Type B pancreatic cell (in vitro differentiated cells): ENCODE measurements around the gene FAM120B. TPM values are rescaled to one million over a fixed set of nuclear protein-coding genes. Genes with fewer than 3 reads are reported as not detected.
"Not testable (repeated sequence)": the region's sequence is repeated elsewhere in the genome, so short reads cannot be mapped to it uniquely, and the experiment has no call there.

Experiments
- DNase-seq: peaks from one replicate; pipeline ENCODE4 v3.0.0; 2021; ENCODE audit warnings: mixed read lengths; ENCODE audit not compliant: unreplicated experiment; ENCODE audit errors: extremely low spot score
- H3K27ac Mint-ChIP-seq: 2 replicates; pipeline ENCODE4 v1.8.0; 2021; ENCODE audit warnings: mild to moderate bottlenecking, mixed read lengths
- H3K27me3 Mint-ChIP-seq: 2 replicates; pipeline ENCODE4 v1.8.0; 2021; ENCODE audit warnings: mixed read lengths
- H3K36me3 Mint-ChIP-seq: 2 replicates; pipeline ENCODE4 v1.8.0; 2021; ENCODE audit warnings: mixed read lengths
- H3K4me1 Mint-ChIP-seq: one replicate; pipeline ENCODE4 v1.8.0; 2021; ENCODE audit warnings: mixed read lengths; ENCODE audit not compliant: unreplicated experiment
- H3K4me3 Mint-ChIP-seq: 2 replicates; pipeline ENCODE4 v1.8.0; 2021; ENCODE audit warnings: mild to moderate bottlenecking, mixed read lengths
- H3K9me3 Mint-ChIP-seq: 2 replicates; pipeline ENCODE4 v1.8.0; 2021; ENCODE audit warnings: mixed read lengths
- total RNA-seq: library from RNA; stranded (reverse); gene quantifications from 2 replicates; pipeline ENCODE4 v1.2.1, GENCODE V29; 2021; ENCODE audit warnings: low replicate concordance
- TF ChIP-seq, protein P1 (sequence below): fragments of 200-600 bp; sonication (generic); conservative IDR thresholded peaks from 2 replicates; pipeline ENCODE4 v1.5.0; 2021; ENCODE audit warnings: antibody characterized with exemption, mild to moderate bottlenecking

FAM120B gene
- total RNA-seq, 1 donor from 2014 or later: 40.5 TPM

DNA sequence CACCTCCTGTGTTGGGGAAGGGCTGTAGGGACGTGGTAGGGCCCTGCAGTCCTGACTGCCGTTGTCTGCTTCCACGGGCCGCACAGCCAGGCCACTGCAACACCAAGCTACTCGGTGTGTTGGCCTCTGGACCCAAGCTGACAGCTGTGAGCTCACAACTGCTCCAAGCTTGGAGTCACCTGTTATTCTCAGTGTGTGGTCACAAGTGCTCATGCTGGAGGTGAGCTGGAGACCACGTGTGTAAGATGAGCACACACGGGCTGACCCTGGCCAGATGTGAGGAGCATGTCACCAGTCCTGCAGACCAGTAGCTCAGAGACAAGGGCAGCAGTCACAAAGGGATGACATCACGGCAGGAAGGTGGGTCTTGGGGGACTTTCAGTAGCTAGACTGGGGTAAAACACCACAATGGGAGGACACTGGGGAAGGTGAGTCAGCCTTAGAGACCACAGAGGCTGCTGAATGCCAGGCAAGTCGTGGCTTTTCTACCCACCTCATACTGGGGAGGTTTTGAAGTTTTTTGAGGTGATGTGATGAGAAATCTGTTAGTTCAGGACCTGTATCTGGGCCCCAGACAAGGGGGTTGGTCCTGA lies 87.3 kb downstream of the FAM120B start:
- peaks cover 55% of the 10 kb centered on the region for H3K36me3 Mint-ChIP-seq
- H3K9me3 Mint-ChIP-seq: no peaks in the 10 kb centered on the region
- H3K27me3 Mint-ChIP-seq: no peaks in the 10 kb centered on the region
- peaks cover 4% of the 10 kb centered on the region for H3K4me1 Mint-ChIP-seq
- TF ChIP-seq, protein P1, sequence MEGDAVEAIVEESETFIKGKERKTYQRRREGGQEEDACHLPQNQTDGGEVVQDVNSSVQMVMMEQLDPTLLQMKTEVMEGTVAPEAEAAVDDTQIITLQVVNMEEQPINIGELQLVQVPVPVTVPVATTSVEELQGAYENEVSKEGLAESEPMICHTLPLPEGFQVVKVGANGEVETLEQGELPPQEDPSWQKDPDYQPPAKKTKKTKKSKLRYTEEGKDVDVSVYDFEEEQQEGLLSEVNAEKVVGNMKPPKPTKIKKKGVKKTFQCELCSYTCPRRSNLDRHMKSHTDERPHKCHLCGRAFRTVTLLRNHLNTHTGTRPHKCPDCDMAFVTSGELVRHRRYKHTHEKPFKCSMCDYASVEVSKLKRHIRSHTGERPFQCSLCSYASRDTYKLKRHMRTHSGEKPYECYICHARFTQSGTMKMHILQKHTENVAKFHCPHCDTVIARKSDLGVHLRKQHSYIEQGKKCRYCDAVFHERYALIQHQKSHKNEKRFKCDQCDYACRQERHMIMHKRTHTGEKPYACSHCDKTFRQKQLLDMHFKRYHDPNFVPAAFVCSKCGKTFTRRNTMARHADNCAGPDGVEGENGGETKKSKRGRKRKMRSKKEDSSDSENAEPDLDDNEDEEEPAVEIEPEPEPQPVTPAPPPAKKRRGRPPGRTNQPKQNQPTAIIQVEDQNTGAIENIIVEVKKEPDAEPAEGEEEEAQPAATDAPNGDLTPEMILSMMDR: no peak
- no peak overlapping the region for H3K27ac Mint-ChIP-seq
- no peak for DNase-seq
- H3K4me3 Mint-ChIP-seq: no peak overlapping the region

DNA sequence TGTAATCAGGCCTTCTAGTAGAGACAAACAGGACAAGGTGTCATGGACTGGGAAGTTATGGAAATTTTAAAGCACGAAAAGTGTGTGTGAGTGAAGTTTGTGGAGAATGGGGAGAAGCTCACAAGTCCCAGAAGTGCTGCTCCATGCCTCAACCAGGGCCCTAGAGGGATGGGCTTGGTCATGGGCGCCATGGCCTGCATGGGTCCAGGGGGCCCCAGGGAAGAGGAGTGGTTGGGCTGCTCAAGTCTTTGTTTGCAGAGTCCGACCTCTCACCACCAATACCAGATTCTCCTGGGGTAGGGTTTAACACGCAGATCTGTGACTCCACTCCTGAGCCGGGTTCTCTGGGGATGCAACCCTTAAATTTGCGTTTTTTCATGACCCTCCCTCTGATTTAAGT lies 88.4 kb downstream of the FAM120B start:
- no peak for DNase-seq
- Mint-ChIP-seq H3K27me3 (no peaks in the 10 kb centered on the region), H3K27ac (no peak overlapping the region), H3K36me3 (peaks cover 49% of the 10 kb centered on the region), H3K4me1 (peaks cover 1% of the 10 kb centered on the region), H3K9me3 (no peaks in the 10 kb centered on the region), H3K4me3 (no peak overlapping the region)
- TF ChIP-seq, protein P1: no peak

DNA sequence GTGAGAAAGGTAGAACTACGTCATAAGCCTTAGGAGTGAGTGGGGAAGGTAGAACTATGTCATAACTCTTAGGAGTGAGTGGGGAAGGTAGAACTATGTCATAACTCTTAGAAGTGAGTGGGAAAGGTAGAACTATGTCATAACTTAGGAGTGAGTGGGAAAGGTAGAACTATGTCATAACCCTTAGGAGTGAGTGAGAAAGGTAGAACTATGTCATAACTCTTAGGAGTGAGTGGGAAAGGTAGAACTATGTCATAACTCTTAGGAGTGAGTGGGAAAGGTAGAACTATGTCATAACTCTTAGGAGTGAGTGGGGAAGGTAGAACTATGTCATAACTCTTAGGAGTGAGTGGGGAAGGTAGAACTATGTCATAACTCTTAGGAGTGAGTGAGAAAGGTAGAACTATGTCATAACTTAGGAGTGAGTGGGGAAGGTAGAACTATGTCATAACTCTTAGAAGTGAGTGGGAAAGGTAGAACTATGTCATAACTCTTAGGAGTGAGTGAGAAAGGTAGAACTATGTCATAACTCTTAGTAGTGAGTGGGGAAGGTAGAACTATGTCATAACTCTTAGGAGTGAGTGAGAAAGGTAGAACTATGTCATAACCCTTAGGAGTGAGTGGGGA lies 92.3 kb downstream of the FAM120B start:
- H3K36me3 Mint-ChIP-seq: peaks cover 36% of the 10 kb centered on the region
- DNase-seq, H3K27me3 Mint-ChIP-seq, H3K9me3 Mint-ChIP-seq, H3K27ac Mint-ChIP-seq, H3K4me3 Mint-ChIP-seq: not testable (repeated sequence)
- H3K4me1 Mint-ChIP-seq: peaks cover 14% of the 10 kb centered on the region

DNA sequence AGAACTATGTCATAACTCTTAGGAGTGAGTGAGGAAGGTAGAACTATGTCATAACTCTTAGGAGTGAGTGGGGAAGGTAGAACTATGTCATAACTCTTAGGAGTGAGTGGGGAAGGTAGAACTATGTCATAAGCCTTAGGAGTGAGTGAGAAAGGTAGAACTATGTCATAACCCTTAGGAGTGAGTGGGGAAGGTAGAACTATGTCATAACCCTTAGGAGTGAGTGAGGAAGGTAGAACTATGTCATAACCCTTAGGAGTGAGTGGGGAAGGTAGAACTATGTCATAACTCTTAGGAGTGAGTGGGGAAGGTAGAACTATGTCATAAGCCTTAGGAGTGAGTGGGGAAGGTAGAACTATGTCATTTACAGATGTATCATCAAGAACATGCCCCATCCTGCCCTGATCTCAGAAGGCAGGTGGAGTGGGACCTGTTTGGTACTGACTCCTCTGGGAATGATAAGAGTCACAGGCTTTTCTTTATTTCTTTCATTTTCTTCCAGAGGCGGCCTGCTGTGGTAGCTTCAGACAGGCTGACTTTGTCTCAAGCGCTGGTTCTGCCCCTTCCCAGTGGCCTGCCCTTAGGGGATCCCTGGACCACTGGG lies 93.5 kb downstream of the FAM120B start:
- H3K27me3 Mint-ChIP-seq, DNase-seq, H3K4me3 Mint-ChIP-seq, H3K9me3 Mint-ChIP-seq: not testable (repeated sequence)
- peaks cover 38% of the 10 kb centered on the region for H3K36me3 Mint-ChIP-seq
- H3K4me1 Mint-ChIP-seq: peaks cover 17% of the 10 kb centered on the region
- H3K27ac Mint-ChIP-seq: peak overlapping the region; percentile 2

DNA sequence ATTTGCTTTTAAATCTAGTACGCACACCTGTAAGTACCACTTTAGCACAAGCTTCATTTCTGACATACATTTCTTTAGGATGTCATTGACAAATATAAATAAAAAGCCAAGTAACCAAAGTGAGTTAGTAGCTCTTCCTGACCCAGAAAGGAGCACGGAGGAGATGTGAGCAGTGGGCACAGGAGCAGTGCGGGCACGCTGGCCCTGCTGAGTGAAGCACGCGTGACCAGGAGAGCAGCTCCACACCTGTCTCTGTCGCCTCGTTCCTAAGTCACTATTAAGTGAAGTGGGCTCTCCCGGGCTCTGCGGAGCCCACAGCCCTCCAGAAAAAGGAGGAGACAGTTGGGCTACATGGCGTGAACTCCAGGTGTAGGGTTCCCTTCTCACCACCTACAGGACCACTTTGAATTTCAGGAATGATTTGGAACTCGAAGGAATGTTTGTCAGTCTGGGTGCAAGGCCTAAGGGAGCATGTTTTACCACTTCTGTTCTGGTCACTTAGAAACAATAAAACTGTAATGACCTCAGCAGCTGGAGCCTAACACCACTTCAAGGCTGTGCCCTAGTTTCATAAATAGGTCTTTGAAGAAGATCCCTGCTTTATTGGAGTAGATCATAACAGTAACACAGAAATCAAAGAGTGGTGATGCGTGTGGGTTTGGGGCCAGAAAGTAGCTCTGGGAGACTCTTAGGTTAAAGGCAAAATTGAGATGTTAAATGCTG lies 95.9 kb downstream of the FAM120B start:
- Mint-ChIP-seq H3K36me3 (peaks cover 49% of the 10 kb centered on the region), H3K27me3 (no peaks in the 10 kb centered on the region), H3K4me3 (no peak overlapping the region), H3K4me1 (peaks cover 17% of the 10 kb centered on the region), H3K27ac (peak overlapping the region; percentile 75), H3K9me3 (no peaks in the 10 kb centered on the region)
- TF ChIP-seq, protein P1: no peak
- DNase-seq: peak; percentile 43

DNA sequence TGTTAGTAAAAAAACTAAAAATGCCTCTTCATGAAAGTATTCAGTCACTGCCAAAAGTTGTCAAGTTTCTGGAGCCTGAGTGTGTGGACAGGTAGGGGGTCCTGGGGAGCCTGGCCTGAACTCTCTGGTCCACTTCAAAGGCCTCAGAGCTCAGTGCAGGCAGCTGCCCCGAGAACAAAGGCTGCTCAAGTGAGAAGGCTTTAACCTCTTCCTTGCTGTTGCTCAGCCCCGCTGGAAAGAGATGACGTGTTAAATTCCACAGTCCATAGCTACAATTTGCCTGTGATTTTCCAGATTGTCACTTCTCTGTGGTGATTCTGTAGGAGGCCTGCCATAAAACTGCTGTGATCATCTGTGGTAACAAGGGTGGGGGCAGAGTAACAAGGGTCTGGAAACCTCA lies 96.9 kb downstream of the FAM120B start:
- Mint-ChIP-seq H3K9me3 (peaks cover 6% of the 10 kb centered on the region), H3K36me3 (peaks cover 55% of the 10 kb centered on the region), H3K27me3 (no peaks in the 10 kb centered on the region), H3K4me1 (peaks cover 17% of the 10 kb centered on the region), H3K27ac (peak overlapping the region; percentile 75), H3K4me3 (no peak overlapping the region)
- DNase-seq: no peak
- TF ChIP-seq, protein P1: no peak
